ENCODE data around the gene GALNT13.

GRCh38 chr2:154447727-154448418, 576.2 kb downstream of the GALNT13 start:
- no peak for TF ChIP-seq CTCF (IDR thresholded peaks at IDR 0.05)
- TF ChIP-seq POLR2A (IDR thresholded peaks at IDR 0.05): no peak

All from testis (tissue), 2 donors.